Lower lobe of right lung (tissue), 2 donors: Measurements from ENCODE around the gene NCAM2. TPM values are rescaled to one million over a fixed set of nuclear protein-coding genes. Genes with fewer than 3 reads are reported as not detected.
"Not testable (repeated sequence)": the region's sequence is repeated elsewhere in the genome, so short reads cannot be mapped to it uniquely, and the experiment has no call there.

Source experiments
- ATAC-seq, 2 donors: fragments of 200-7000 bp; cut with Tn5 transposase; one replicate each; pipeline ENCODE4 v1.9.1; 2020 to 2022; ENCODE audit warnings: mild to moderate bottlenecking in 2 of 2, moderate library complexity in 2 of 2
- DNase-seq: peaks from one replicate; pipeline ENCODE4 v3.0.0-alpha.2; 2020
- H3K27ac ChIP-seq: fragments of 200-600 bp; one replicate; pipeline ENCODE4 v1.8.0; 2022
- H3K27me3 ChIP-seq: fragments of 200-600 bp; one replicate; pipeline ENCODE4 v1.8.0; 2022; ENCODE audit warnings: low read depth
- H3K36me3 ChIP-seq: fragments of 200-600 bp; one replicate; pipeline ENCODE4 v1.8.0; 2022; ENCODE audit warnings: mild to moderate bottlenecking
- H3K4me1 ChIP-seq: fragments of 200-600 bp; one replicate; pipeline ENCODE4 v1.8.0; 2022
- H3K4me3 ChIP-seq: fragments of 200-600 bp; one replicate; pipeline ENCODE4 v1.8.0; 2022; ENCODE audit warnings: mild to moderate bottlenecking
- H3K9me3 ChIP-seq: fragments of 200-600 bp; one replicate; pipeline ENCODE4 v1.8.0; 2022
- CTCF ChIP-seq: fragments of 200-600 bp; IDR thresholded peaks from one replicate; pipeline ENCODE4 v1.8.0; 2022; ENCODE audit warnings: antibody characterized with exemption, mild to moderate bottlenecking
- intact Hi-C: fragments of 100-400 bp; cut with DNase I; formaldehyde crosslinking; loops from one replicate; pipeline ENCODE4 v1.11.0; 2022
- total RNA-seq: library from RNA; stranded (reverse); fragmentation: NEBNext Ultra II Directional; extraction: Animal tissue kit (Norgen Biotek cat#: 25700); gene quantifications from one replicate; pipeline ENCODE4 v1.2.1, GENCODE V29; 2021
- donor health status: DM: no; HTN: yes; CAD: no; lungs with severe emphysema.

Gene NCAM2
- total RNA-seq, 1 donor from 2014 or later: 8.8 TPM

GRCh38 chr21:21137986-21138385 lies 139.8 kb downstream of the NCAM2 start:
- DNase-seq: no peak
- Histone ChIP-seq H3K9me3 (no peaks in the 10 kb centered on the region), H3K27me3 (no peaks in the 10 kb centered on the region), H3K4me1 (no peaks in the 10 kb centered on the region), H3K4me3 (no peak overlapping the region), H3K36me3 (no peaks in the 10 kb centered on the region), H3K27ac (no peak overlapping the region)
- no peak for TF ChIP-seq CTCF
- intact Hi-C loops: no loop called here
- ATAC-seq: no peak

- DNase-seq (no peak), ATAC-seq (no peak)
- Histone ChIP-seq H3K36me3 (no peaks in the 10 kb centered on the region), H3K27ac (no peak overlapping the region), H3K4me1 (no peaks in the 10 kb centered on the region), H3K9me3 (no peaks in the 10 kb centered on the region), H3K27me3 (no peaks in the 10 kb centered on the region), H3K4me3 (no peak overlapping the region)
- TF ChIP-seq CTCF: no peak
- intact Hi-C loops: no loop called here
Measured at GRCh38 chr21:21146587-21147373, 148.6 kb downstream of the NCAM2 start.

- Histone ChIP-seq H3K27ac (no peak overlapping the region), H3K9me3 (no peaks in the 10 kb centered on the region), H3K27me3 (no peaks in the 10 kb centered on the region), H3K4me1 (no peaks in the 10 kb centered on the region), H3K36me3 (no peaks in the 10 kb centered on the region), H3K4me3 (no peak overlapping the region)
- intact Hi-C loops: no loop called here
- DNase-seq (no peak), ATAC-seq (no peak)
- no peak for TF ChIP-seq CTCF
Measured at GRCh38 chr21:21147374-21147745, 149.2 kb downstream of the NCAM2 start.

- no peaks in the 10 kb centered on the region for H3K36me3 ChIP-seq
- intact Hi-C loops: no loop called here
- H3K4me3 ChIP-seq: no peak overlapping the region
- H3K27me3 ChIP-seq: no peaks in the 10 kb centered on the region
- H3K4me1 ChIP-seq: no peaks in the 10 kb centered on the region
- H3K9me3 ChIP-seq: no peaks in the 10 kb centered on the region
- DNase-seq (no peak), ATAC-seq (no peak)
- no peak overlapping the region for H3K27ac ChIP-seq
- no peak for TF ChIP-seq CTCF
Measured at GRCh38 chr21:21148009-21148408, 149.8 kb downstream of the NCAM2 start.

GRCh38 chr21:21148514-21148913 lies 150.3 kb downstream of the NCAM2 start:
- Histone ChIP-seq H3K4me3 (no peak overlapping the region), H3K4me1 (no peaks in the 10 kb centered on the region), H3K9me3 (no peaks in the 10 kb centered on the region), H3K27me3 (no peaks in the 10 kb centered on the region), H3K36me3 (no peaks in the 10 kb centered on the region), H3K27ac (no peak overlapping the region)
- intact Hi-C loops: no loop called here
- DNase-seq (no peak), ATAC-seq (no peak)
- TF ChIP-seq CTCF: no peak

GRCh38 chr21:21149445-21149844 lies 151.2 kb downstream of the NCAM2 start:
- H3K36me3 ChIP-seq, DNase-seq, ATAC-seq, H3K4me1 ChIP-seq, H3K27ac ChIP-seq, intact Hi-C loops, H3K4me3 ChIP-seq, H3K9me3 ChIP-seq, H3K27me3 ChIP-seq: not testable (repeated sequence)
